ENCODE measurements around the gene ARID1B.

Gene ARID1B

GRCh38 chr6:157054531-157054979 lies 277.4 kb downstream of the ARID1B start:
- peak; percentile 39 for DNase-seq

GRCh38 chr6:157055863-157056262 lies 278.7 kb downstream of the ARID1B start:
- no peak for DNase-seq
- no peak for ATAC-seq

More at GRCh38 chr6:157054531-157054979, 277.4 kb downstream of the ARID1B start:
- ATAC-seq = peak; percentile 93

DNA sequence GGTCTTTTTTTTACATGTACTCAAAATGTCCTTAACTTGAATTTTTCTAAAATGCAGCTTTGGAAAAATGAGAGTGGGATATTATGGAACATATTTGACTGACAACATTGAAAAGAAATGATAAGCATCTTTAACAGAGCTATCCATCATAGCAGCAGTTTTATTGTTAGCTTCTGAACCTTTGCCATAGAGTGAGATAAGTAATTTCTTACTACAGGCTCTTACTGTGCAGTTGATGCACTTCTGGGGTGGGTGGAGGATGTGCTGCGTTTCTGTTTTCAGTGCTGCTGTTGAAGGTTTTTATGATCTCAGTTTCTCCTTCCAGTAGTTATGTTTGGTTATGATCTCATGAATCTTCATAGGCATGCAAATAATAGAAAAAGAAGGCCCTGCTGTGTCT lies 279.1 kb downstream of the ARID1B start:
- DNase-seq (peak; percentile 31), ATAC-seq (peak; percentile 64)

DNA sequence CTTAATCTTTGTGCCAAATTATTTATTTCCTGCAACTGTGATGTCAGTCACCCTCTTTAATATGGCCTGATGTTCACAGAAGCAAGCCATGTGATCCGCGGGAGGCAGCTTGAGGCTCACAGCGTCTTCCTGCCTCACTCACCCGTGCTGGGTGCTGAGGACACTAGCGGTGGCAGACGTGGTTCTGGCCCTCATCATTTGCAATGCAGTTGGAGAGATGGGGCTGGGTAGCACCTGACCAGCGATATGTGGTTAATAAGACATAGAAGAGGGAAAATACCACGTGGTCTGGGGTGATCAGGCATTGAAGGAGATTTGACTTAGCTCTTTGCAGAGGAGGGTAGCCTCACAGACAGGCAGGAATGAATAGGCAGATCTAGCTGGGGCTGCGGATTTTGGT lies 281.4 kb downstream of the ARID1B start:
- no peak for DNase-seq

DNA sequence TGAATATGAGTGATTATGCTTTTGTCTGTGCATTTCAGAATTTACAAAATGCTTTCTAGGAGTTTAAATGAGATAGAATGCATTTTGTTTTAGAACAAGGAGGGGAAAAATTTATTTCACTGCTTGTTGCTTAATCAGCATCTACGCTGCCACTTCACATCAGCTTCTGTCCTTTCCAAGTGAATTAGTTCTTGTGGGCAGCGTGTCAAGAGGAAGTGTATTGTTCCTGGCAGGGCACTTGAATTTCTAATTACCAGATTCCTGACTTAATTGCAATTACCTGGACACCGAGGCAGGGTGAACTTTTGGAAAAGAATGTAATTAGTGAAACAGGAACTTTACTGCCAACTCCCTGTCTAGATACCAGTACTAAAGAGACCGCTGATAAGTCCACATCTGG lies 282.6 kb downstream of the ARID1B start:
- ATAC-seq (no peak), DNase-seq (no peak)

More for the DNA sequence above, 281.4 kb downstream of the ARID1B start:
- ATAC-seq = no peak

- ATAC-seq (no peak), DNase-seq (no peak)
Measured at GRCh38 chr6:157060440-157060952, 283.3 kb downstream of the ARID1B start.

GRCh38 chr6:157061770-157062594 lies 284.8 kb downstream of the ARID1B start:
- ATAC-seq = no peak

DNA sequence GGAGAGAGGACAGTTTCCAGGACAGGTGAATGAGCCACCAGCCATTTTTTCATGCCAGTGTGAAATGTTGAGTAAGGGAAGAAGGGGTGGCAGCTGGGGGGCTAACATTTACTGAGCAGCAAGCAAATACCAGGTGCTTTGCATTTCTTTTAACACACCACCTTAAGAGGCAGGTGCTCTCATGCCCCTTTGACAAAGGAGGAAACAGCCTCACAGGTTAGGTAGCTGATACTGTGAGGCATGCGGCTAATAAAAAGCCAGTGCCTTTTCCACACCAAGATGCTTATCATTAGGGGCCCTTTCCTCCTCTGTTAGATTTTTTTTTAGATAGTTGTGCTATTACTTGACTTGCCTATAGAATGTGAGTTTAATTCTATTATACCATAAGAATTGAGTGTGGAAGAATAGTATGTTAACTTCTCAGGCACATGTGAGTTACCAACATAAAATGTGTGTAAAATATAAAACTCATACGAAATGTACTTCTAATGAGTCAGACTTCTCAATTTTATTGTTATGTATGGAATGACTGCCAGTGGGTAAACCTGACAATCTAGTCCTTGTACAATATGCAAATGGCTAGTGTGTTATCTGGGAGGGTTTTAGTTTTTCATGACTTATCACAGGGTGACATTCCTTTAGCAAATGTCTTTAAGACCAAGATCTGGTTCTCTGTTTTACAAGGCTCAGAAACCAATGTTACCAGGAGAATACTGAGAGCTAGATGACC lies 286.2 kb downstream of the ARID1B start:
- ATAC-seq (no peak), DNase-seq (no peak)

More at GRCh38 chr6:157061770-157062594, 284.8 kb downstream of the ARID1B start:
- no peak for DNase-seq

DNA sequence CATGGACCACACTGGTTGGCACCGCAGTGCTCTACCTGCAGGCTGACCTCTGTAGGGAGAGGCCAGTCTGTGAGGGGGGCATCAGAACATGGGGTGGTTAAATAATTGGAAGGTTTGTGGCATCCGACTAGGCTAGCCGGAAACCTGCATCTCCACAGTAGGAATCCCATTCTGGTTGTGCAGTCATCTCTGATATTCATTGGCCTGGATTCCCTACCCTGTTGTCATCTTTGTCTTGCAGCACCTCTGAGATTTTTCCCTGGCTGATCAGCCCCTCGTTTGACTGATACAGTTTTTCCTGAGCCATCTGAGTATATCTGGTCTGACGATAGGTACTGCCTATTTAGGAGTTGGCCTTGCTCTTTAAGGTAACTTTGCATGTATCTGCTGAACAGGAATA lies 286.7 kb downstream of the ARID1B start:
- ATAC-seq (no peak), DNase-seq (no peak)

DNA sequence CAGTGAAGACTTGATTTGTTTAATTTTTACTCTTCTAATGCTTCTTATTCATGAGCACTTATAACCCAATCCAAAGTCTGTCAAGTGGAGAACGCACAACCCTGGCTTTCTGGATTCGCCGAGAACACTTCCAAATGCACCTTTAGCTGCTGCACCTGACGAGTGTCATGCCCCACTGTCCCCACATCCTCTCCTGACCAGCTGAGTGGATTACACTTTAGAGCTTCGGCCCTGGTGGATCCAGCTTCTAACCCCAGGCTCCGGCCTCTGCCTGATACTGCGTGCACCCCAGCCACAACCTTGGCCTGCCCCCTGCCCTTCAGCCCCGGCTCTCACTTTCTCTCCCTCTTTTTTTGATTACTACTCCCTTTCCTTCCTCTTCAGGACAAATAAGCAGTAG lies 287.3 kb downstream of the ARID1B start:
- ATAC-seq = no peak
- no peak for DNase-seq

DNA sequence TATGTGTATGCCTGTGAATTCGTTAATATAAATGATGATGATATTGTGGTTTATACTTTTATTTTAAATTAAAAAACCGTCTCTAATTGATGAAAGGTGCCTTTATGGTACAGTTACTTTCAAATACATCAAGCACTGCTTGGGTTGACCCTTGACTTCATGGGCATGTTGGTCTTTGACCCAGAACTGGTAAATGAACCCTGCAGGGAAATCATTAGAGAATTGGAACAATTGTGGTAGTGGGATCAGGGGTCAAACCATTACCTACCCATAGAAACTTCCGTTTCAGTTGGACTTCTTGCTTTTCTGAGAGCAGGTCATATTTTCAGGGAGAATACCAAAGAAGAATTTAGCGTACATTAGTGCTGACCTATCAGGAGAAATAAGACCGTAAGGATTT lies 288.2 kb downstream of the ARID1B start:
- DNase-seq = no peak
- no peak for ATAC-seq

- ATAC-seq (no peak), DNase-seq (no peak)
Measured at GRCh38 chr6:157066781-157067491, 289.8 kb downstream of the ARID1B start.

DNA sequence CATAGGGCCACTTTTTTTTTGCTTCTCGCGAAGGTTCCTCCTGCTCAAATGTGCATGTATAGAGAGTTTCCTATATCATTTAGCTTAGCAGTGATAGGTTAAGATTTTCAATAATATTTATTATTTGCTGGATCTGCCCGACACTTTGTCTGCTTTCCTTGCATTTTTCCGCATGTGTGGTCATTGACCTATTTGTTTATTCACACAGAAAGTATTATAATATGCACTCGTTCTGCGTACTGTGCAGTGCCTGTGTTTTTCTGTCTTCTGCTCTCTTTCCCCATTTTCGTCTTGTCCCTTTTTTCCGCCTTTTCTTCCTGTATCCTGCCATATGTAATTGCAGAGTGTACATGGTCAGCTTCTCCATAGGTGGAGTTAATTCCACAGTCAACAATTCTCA lies 290.3 kb downstream of the ARID1B start:
- ATAC-seq = no peak
- no peak for DNase-seq

DNA sequence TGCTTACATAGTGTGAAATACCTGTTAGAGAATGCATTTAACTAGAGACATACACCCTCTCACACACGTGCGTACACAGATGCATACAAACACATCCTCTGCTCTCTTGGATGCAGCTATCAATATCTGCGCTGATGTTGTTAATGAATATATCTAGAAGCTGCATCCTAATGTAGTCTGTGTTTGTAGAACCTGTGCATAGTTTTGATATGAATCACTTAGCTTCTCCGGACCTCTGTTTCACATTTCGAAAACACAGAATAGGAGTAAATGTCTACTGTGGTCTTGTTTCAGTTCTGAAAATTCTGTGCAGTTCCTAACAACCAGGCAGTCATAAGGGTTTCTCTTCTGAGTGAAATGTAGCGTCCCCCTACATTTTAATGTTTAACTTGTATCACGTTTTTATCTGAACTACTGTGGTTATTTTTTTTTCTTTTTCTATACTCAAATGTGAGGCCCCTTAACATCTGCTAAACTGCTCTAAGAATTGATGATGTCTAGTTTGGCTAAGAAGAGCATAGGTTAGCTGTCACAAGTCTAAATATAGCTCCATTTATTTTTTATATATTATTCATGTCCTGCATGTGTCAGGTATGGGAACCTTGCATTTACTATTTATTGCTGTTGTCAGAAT lies 291.6 kb downstream of the ARID1B start:
- DNase-seq = no peak
- peak; percentile 88 for ATAC-seq

- DNase-seq = no peak
- ATAC-seq = no peak
Measured at GRCh38 chr6:157069585-157069984, 292.4 kb downstream of the ARID1B start.

DNA sequence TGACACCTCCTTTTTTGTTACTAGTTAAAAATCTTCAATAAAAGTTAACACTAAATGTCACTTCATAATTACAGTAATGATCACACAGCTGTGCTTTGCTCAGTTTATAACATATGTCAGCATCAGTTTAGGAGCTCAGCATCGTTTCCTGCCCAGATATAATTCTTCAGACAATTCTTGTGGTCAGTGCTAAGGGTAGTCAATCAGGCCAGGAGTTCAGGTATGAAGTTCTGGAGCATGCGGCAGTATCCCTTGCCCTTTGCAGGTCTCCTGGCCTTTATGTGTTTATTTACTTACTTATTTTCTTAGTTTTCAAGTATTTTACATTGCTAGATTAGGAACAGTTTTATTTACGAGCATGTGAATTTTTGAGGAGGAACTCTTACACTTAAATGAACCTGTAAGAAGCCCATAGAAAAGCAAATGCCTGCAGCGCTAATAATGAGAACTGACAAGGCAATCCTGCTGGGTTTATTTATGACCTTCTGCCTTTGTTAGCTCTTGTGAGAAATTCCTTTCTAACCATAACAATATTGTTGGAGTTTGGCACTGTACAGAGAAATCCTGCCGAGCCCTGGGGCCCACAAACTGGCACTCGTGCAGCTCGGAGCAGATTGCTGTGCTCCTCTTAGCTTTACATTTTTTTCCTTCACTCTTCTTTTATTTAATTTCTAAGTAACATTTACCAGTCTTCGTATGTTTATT lies 293.4 kb downstream of the ARID1B start:
- DNase-seq (no peak), ATAC-seq (no peak)

DNA sequence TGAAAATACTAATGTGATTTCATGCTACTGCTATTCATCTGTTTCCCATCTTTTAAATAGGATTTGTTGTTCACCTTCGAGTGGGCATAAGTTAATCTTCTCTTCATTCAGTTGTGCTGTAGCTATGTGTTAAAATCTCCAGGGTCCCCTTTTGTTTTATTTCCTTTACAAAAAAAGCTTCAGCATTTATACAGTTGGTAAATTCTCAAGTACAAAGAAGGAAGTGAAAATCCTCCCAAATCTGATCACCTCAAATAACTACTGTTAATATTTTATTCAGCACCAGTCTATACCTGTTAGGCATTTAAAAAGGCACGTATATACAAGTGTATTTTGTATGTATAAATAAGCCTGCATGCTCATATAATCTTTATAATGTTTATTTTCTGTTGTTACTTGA lies 294.9 kb downstream of the ARID1B start:
- no peak for ATAC-seq

GRCh38 chr6:157073596-157073995 lies 296.4 kb downstream of the ARID1B start:
- no peak for ATAC-seq
- no peak for DNase-seq

More for the DNA sequence above, 294.9 kb downstream of the ARID1B start:
- DNase-seq = no peak

DNA sequence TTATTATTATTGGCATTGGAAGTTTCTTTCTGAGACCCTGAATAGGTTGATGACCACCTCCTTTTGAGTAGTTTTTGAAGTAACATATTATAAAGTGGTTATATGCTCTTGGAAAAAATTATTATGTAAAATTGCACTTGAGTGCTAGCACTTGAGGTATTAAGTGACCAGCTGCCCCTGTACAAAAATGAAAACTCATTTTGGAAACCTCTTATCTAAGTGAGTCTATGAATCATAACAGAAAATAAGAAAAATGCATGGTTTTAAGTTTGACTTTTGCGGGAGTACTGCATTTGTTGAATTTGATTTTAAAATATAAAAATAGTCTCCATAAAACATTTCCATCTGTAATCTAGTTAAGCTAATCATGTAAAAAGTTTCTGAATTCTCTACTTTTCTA lies 297.8 kb downstream of the ARID1B start:
- ATAC-seq (no peak), DNase-seq (no peak)

DNA sequence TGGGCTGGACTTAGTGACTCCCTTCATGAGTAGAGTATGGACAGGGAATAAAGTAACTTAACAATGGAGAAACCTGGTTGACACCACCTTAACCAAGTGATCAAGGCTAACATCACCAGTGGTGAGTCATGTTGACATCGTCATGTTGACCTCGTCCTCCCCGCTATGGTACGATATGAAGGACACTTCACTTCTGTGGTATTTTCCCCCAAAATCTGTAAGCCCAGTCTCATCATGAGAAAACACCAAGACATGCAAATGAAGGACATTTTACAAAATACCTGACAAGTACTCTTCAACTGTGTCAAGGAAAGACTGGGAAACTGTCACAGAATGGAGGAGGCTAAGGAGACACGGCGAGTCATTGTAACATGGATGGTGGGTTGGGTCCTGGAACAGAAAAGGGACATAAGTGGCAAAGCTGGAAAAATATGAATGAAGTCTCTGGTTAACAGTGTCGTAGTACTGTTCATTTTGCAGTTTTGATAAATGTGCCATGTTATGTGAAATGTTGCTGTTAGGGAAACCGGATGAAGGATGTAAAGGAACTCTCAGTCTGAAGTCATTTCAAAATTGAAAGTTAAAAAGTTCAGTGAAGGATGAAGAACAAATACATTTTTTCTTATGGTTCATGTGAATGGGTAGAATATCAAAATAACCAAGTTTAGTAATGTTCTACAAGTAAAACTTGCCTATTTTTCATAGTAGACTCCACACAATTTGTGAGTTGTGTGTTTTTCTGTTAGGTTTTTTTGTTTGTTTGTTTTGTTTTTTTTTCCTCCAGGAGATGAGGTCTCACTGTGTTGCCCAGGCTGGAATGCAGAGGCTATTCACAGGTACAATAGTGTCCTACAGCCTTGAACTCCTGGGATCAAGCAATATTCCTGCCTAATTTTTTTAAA lies 298.6 kb downstream of the ARID1B start:
- ATAC-seq (peak; percentile 93), DNase-seq (peak; percentile 22)
